ENCODE results near the gene SORBS1.

- TF ChIP-seq EZH2phosphoT487 (IDR thresholded peaks at IDR 0.05; ENCODE audit: borderline replicate concordance, low read length), result no peak
- TF ChIP-seq CTCF (conservative IDR thresholded peaks at IDR 0.05; ENCODE audit: low read depth, low read length), result no peak
- TF ChIP-seq EZH2 (IDR thresholded peaks at IDR 0.05; ENCODE audit: low read length, unreplicated experiment), result no peak
Measured at GRCh38 chr10:95536017-95536416, 25.2 kb downstream of the SORBS1 start.
